ENCODE measurements around the gene PNRC1. TPM values are rescaled to one million over a fixed set of nuclear protein-coding genes. Genes with fewer than 3 reads are reported as not detected.
"Not testable (repeated sequence)": the region's sequence is repeated elsewhere in the genome, so short reads cannot be mapped to it uniquely, and the experiment has no call there.

PNRC1 gene
- total RNA-seq, 4 donors from 2014 or later = 285 to 486 (median 315) TPM

DNA sequence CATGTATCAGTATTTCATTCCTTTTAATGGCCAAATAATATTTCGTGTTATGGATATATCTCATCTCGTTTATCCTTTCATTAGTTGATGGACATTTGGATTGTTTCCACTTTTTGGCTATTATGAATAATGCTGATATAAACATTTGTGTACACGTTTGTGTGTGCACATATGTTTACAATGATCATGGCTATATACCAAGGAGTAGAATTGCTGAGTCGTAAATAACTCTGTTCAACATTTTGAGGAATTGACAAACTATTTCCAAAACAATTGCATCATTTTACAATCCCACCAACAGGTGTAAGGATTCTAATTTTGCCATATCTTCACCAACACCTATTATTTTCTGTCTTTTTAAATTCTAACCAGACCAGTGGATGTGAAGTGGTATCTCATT lies 26.3 kb upstream of the PNRC1 start:
- no peaks in the 10 kb centered on the region for H3K27me3 ChIP-seq
- H3K4me1 ChIP-seq = peaks cover 0 to 18% (median 13%) of the 10 kb centered on the region in 4 donors
- no peak overlapping the region for H3K27ac ChIP-seq (replicated peaks in 1 of 4)
- DNase-seq (ENCODE audit: extremely low spot score) = no peak
- WGBS = 89% methylated on average over 4 of the region's 4 CpGs
- no peaks in the 10 kb centered on the region for H3K9me3 ChIP-seq
- intact Hi-C loops (cut with DNase I) = no loop called here
- TF ChIP-seq POLR2A (IDR thresholded peaks at IDR 0.05; ENCODE audit: low read depth) (no peak), CTCF (IDR thresholded peaks at IDR 0.05) (no peak), POLR2AphosphoS5 (IDR thresholded peaks at IDR 0.05) (no peak), EP300 (IDR thresholded peaks at IDR 0.05) (no peak)
- no peak overlapping the region for H3K4me3 ChIP-seq
- no peaks in the 10 kb centered on the region for H3K36me3 ChIP-seq

DNA sequence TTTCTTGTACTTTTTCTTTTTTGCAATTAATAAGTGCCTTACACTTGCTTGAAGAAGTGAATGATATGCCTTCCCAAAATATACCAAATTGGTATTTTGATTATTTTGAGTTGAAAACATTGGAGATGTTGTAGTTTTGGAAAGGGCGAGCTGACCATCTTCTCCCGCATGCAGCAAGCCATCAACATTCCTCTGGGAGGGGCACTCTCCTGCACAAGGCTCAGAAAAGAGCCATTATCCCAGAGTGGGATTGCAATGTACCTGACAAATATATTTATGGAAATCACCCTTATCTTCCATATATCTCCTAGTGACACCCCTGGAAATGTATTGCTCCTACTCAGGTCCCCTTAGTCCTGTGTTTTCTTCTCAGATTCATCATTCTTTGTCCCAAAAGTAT lies 22.8 kb upstream of the PNRC1 start:
- intact Hi-C loops (cut with DNase I) = no loop called here
- WGBS = 91% methylated on average over 2 of the region's 2 CpGs
- H3K4me1 ChIP-seq = no peaks in the 10 kb centered on the region
- no peak overlapping the region for H3K4me3 ChIP-seq
- no peaks in the 10 kb centered on the region for H3K36me3 ChIP-seq
- DNase-seq (ENCODE audit: extremely low spot score) = no peak
- H3K27me3 ChIP-seq = no peaks in the 10 kb centered on the region
- H3K9me3 ChIP-seq = no peaks in the 10 kb centered on the region
- no peak overlapping the region for H3K27ac ChIP-seq (replicated peaks in 1 of 4)
- TF ChIP-seq POLR2AphosphoS5 (IDR thresholded peaks at IDR 0.05) (no peak), POLR2A (IDR thresholded peaks at IDR 0.05; ENCODE audit: low read depth) (no peak)

DNA sequence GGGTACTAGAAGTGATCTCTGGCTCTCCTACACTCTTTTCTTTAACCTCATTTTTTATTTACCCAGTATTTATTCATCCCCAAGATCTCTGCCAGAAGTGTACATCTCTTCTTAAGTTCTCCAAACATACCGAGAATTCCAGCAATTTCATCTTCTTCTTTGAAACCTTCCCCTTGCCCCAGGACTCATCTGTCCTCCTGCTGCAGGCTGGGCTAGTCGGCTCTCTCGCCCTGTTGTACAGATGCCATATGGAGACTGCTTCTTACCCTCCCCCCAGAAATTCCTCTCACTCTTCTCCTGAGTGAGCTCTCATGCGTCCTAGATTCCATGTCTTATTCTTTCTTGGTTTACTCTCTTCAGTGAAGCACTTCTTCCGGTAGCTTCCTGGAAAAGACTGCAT lies 21.9 kb upstream of the PNRC1 start:
- no peak overlapping the region for H3K4me3 ChIP-seq
- H3K4me1 ChIP-seq = no peaks in the 10 kb centered on the region
- WGBS = 51% methylated on average over 5 of the region's 5 CpGs
- intact Hi-C loops (cut with DNase I) = no loop called here
- no peaks in the 10 kb centered on the region for H3K9me3 ChIP-seq
- TF ChIP-seq EP300 (IDR thresholded peaks at IDR 0.05) = no peak
- TF ChIP-seq CTCF (IDR thresholded peaks at IDR 0.05) = no peak
- TF ChIP-seq POLR2AphosphoS5 (IDR thresholded peaks at IDR 0.05) = no peak
- no peak for TF ChIP-seq POLR2A (IDR thresholded peaks at IDR 0.05; ENCODE audit: low read depth)
- no peak for DNase-seq (ENCODE audit: extremely low spot score)
- H3K36me3 ChIP-seq = no peaks in the 10 kb centered on the region
- H3K27ac ChIP-seq (replicated peaks in 1 of 4) = no peak overlapping the region
- H3K27me3 ChIP-seq = no peaks in the 10 kb centered on the region

DNA sequence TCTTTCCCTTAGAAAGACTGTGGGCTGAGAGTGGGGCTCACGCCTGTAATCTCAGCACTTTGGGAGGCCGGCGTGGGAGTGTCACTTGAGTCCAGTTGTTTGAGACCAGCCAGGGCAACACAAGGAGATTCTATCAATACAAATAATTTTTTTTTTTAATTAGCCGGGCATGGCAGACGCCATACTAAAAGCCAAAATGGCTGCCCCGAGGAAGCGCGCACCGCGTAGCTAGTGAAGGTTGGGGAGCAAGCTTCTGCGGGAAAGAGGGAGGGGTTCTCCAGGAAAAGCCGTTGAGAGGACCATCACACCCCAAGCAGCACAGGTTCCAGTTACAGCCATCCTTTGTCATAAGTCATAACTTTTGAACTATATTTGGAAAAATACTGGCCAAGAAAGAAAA lies 21.3 kb upstream of the PNRC1 start:
- Histone ChIP-seq H3K4me3 (no peak overlapping the region), H3K27ac (replicated peaks in 1 of 4) (no peak overlapping the region), H3K36me3 (no peaks in the 10 kb centered on the region), H3K27me3 (no peaks in the 10 kb centered on the region), H3K9me3 (no peaks in the 10 kb centered on the region), H3K4me1 (no peaks in the 10 kb centered on the region)
- TF ChIP-seq EP300 (IDR thresholded peaks at IDR 0.05) = no peak
- no peak for TF ChIP-seq POLR2AphosphoS5 (IDR thresholded peaks at IDR 0.05)
- TF ChIP-seq CTCF (IDR thresholded peaks at IDR 0.05) = no peak
- TF ChIP-seq POLR2A (IDR thresholded peaks at IDR 0.05; ENCODE audit: low read depth) = no peak
- DNase-seq (ENCODE audit: extremely low spot score) = no peak
- 96% methylated on average over 12 of the region's 12 CpGs for WGBS
- intact Hi-C loops (cut with DNase I) = no loop called here

DNA sequence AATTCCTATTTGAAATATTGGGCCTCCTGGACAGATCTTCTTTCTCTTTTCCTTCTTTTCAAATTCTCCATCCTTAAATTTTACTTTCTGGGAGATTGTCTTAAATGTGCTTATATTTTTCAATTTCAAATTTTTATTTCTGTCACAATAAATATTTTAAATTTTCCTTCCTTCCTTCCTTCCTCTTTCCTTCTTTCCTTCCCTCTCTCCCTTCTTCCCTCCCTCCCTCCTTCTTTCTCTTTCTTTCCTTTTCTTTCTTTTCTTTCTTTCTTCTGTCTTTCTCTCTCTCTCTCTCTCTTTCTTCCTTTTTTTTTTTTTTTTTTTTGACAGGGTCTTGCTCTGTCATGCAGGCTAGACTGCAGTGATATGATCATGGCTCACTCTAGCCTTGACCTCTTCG lies 16.7 kb upstream of the PNRC1 start:
- Histone ChIP-seq H3K27ac (replicated peaks in 1 of 4) (no peak overlapping the region), H3K4me1 (no peaks in the 10 kb centered on the region), H3K36me3 (no peaks in the 10 kb centered on the region), H3K4me3 (no peak overlapping the region), H3K9me3 (no peaks in the 10 kb centered on the region), H3K27me3 (no peaks in the 10 kb centered on the region)
- intact Hi-C loops (cut with DNase I) = no loop called here
- WGBS = 94% methylated on average over 1 of the region's 1 CpG
- DNase-seq (ENCODE audit: extremely low spot score) = no peak
- TF ChIP-seq EP300 (IDR thresholded peaks at IDR 0.05) = no peak
- no peak for TF ChIP-seq POLR2AphosphoS5 (IDR thresholded peaks at IDR 0.05)
- TF ChIP-seq CTCF (IDR thresholded peaks at IDR 0.05) = no peak
- TF ChIP-seq POLR2A (IDR thresholded peaks at IDR 0.05; ENCODE audit: low read depth) = no peak

DNA sequence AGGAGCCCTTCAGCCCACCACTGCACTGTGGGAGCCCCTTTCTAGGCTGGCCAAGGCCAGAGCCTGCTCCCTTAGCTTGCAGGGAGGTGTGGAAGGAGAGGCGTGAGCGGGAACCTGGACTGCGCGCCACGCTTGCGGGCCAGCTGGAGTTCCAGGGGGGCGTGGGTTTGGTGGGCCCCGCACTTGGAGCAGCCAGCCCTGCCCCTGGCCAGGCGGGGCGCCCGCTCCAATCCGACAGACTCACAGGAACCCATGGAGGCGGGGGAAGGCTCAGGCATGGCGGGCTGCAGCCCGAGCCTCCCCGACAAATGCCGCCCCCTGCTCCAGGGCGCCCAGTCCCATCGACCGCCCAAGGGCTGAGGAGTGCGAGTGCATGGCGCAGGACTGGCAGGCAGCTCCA lies 15.6 kb upstream of the PNRC1 start:
- H3K4me3 ChIP-seq; H3K27me3 ChIP-seq; H3K9me3 ChIP-seq; H3K4me1 ChIP-seq; DNase-seq (ENCODE audit: extremely low spot score); H3K27ac ChIP-seq (replicated peaks in 1 of 4); intact Hi-C loops (cut with DNase I); H3K36me3 ChIP-seq: not testable (repeated sequence)
- 78% methylated on average over 9 of the region's 22 CpGs for WGBS

DNA sequence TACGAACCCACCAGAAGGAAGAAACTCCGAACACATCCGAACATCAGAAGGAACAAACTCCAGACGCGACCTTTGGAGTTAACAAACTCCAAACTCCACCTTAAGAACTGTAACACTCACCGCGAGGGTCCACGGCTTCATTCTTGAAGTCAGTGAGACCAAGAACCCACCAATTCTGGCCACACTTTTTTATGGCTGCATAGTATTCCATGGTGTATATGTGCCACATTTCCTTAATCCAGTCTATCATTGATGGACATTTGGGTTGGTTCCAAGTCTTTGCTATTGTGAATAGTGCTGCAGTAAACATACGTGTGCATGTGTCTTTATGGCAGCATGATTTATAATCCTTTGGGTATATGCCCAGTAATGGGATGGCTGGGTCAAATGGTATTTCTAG lies 14.4 kb upstream of the PNRC1 start:
- H3K4me1 ChIP-seq; H3K4me3 ChIP-seq; H3K27me3 ChIP-seq; H3K9me3 ChIP-seq; intact Hi-C loops (cut with DNase I); H3K27ac ChIP-seq (replicated peaks in 1 of 4); H3K36me3 ChIP-seq; DNase-seq (ENCODE audit: extremely low spot score): not testable (repeated sequence)
- 92% methylated on average over 9 of the region's 9 CpGs for WGBS
